ENCODE results near the gene ITPRIP.

GRCh38 chr10:104286939-104287338, 51.3 kb downstream of the ITPRIP start:
- TF ChIP-seq, protein P1, sequence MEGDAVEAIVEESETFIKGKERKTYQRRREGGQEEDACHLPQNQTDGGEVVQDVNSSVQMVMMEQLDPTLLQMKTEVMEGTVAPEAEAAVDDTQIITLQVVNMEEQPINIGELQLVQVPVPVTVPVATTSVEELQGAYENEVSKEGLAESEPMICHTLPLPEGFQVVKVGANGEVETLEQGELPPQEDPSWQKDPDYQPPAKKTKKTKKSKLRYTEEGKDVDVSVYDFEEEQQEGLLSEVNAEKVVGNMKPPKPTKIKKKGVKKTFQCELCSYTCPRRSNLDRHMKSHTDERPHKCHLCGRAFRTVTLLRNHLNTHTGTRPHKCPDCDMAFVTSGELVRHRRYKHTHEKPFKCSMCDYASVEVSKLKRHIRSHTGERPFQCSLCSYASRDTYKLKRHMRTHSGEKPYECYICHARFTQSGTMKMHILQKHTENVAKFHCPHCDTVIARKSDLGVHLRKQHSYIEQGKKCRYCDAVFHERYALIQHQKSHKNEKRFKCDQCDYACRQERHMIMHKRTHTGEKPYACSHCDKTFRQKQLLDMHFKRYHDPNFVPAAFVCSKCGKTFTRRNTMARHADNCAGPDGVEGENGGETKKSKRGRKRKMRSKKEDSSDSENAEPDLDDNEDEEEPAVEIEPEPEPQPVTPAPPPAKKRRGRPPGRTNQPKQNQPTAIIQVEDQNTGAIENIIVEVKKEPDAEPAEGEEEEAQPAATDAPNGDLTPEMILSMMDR (conservative IDR thresholded peaks at IDR 0.05 in 1 of 2, IDR thresholded peaks at IDR 0.05 in 1 of 2; ENCODE audit: extremely low read depth in 1 of 2, insufficient read depth in 1 of 2, low read depth in 1 of 2, low read length in 2 of 2): no peak
- no peak for TF ChIP-seq EZH2 (IDR thresholded peaks at IDR 0.05; ENCODE audit: borderline replicate concordance, low read length)

All from mammary epithelial cell (primary cell).